CD4-positive, alpha-beta T cell treated with Interleukin-6 for 4 hours (primary cell): ENCODE data around the gene YAP1.

Source experiments
- DNase-seq: peaks from one replicate; pipeline ENCODE4 v3.0.0-alpha.2; 2020; ENCODE audit warnings: mixed read lengths

The YAP1 gene

DNA sequence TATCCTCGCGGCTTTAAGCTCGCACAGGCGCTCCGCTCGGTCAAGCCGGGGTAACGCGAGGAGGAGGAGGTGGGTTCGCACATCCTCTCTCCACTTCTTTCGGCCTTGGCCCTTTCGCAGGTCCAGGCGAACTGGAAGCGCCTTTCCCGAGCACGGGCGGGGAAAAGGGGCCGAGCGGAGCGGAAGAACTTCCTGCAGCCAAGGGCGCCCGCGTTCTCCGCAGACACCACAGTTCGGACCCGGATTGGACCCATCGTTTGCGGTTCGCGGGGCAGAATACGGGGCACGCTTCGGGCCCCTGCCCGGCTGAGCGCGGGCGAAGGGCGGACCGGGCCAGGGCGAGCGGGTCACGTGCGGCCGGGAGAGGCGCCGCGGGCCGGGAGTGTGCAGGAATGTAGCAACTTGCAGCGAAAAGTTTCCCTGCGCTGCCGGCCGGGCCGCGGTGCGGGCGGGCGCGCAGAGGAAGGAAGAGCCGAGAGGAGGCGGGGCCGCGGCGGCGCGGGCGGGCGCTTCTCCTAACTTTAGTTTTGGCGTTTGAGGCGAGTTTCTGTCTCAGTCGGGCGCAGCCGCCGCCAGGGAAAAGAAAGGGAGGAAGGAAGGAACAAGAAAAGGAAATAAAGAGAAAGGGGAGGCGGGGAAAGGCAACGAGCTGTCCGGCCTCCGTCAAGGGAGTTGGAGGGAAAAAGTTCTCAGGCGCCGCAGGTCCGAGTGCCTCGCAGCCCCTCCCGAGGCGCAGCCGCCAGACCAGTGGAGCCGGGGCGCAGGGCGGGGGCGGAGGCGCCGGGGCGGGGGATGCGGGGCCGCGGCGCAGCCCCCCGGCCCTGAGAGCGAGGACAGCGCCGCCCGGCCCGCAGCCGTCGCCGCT lies at the start of gene YAP1:
Gene YAP1 (plus strand): TSS at position 552 of the 865 bp plus-strand sequence. CDS start 402 bp downstream, outside the sequence.
- peak; percentile 67 for DNase-seq

- no peak for DNase-seq
Observed at GRCh38 chr11:102061276-102061675, 49.0 kb upstream of the YAP1 start.

DNA sequence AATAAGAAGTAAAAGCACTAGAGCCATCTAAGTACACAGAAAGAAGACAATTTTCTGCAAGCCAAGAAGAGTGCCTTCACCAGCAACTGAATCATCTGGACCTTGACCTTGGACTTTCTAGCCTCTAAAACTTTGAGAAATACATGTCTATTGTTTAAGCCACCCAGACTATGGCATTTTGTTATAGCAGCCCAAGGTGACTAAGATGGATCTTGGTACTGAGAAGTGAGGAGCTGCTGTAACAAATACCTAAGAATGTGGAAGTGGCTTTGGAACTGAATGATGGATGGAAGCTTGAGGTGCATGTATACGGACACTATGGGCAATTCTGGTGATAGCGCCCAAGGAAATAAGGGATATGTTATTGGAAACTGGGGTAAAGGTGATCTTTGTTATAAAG lies 48.1 kb upstream of the YAP1 start:
- DNase-seq = no peak

DNA sequence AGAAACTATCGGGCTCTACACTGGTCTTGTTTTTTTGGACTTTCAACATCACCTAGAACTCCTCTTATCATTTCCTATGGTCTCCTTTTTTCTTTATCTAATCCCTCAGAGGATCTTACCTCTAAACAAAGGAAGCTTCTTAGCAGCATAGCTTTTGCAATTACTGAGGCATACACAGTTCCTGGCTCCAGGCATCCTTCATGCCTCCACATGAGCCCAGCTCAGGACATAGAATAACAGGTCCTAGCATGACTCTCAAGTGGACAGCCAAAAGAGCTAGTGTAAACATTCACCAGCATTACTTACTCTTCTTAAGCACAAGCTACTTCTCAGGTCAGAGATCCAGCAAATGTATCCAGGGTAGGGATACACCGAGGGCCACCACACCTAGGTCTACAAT lies 45.9 kb upstream of the YAP1 start:
- DNase-seq = no peak

- no peak for DNase-seq
Observed at GRCh38 chr11:102070766-102071165, 39.5 kb upstream of the YAP1 start.

DNA sequence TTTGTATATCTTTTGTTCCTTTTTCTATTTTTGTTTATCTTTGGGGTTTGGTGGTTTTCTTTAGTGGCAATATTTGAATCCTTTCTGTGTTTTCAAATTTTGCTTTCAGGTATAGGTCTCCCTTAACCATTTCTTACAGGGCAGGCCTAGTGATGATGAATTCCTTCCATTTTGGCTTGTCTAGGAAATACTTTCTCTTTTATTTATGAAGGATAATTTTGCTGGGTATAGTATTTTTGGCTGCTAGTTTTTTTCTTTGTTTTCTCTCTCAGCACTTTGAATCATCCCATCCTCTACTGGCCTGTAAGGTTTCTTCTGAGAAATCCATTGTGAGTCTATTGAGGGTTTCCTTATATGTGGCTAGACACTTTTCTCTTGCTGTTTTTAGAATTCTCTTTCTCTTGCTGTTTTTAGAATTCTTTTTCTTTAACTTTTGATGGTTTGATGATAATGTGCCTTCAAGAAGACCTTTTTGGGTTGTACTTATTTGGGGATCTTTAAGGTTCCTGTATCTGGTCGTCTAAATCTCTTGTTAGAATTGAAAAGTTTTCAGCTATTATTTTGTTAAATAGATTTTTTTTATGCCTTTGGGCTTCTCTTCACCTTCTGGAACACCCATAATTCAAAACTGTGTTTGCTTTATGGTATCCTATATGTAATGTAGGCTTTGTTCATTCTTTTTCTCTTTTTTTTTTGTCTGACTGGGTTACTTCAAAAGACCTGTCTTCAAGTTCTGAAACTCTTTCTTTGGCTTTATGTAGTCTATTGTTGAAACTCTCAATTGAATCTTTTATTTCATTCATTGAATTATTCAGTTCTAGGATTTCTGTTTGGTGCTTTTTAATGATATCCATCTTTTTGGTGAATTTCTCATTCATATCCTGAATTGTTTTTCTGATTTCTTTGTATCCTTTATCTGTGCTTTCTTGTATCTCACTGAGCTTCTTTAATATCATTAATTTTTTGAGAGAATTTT lies 38.5 kb upstream of the YAP1 start:
- no peak for DNase-seq

GRCh38 chr11:102073253-102073652 lies 37.0 kb upstream of the YAP1 start:
- DNase-seq = no peak

GRCh38 chr11:102079625-102080024 lies 30.6 kb upstream of the YAP1 start:
- DNase-seq = no peak

DNA sequence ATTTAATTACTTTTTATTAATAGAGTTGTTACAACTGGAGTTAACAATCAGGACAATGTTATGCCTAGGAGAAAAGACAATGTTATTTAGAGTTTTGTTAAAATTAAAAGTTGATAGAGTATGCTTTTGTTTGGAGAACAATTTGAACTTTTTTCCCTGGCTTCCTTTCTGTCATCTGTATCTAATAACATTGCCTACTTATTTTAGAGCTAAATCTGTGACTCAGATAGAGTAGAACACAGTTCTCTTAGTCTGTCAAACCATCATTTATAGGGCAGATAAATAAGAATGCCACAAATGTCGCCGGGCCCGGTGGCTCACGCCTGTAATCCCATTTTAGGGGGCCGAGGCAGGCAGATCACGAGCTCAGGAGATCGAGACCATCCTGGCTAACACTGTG lies 28.9 kb upstream of the YAP1 start:
- no peak for DNase-seq

DNA sequence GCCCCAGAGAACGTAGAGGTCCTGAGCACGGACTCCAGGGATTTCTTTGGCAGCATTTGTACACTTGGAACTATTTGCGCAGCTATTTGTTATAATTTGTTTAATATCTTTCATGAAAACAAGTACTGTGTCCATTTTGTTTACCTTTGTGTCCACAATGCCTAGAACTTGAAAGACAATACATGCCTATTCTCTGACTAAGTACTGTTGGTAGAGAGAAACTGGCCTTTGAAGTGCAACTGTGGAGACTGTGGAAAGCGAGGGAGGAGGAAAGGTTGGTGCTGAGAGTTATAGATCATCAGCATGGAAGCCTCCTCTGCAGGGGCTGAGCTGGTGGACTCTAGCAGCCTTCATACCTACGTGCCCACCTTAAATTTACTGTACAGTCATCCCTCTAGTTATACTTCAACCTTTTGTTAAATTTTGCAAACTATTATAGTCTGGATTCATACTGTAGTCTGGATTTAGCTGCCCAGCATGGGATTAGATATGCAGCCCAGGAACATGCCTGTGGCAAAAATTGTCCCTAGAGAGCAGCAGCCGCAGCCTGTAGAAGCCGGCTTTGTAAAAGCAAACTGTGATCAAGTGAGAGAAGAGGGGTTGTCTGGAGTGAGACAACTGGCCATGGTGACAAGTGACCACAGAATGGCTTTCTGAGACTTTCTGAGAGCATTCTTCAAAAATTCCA lies 24.2 kb upstream of the YAP1 start:
- no peak for DNase-seq

- no peak for DNase-seq
Observed at GRCh38 chr11:102097186-102097585, 13.1 kb upstream of the YAP1 start.

DNA sequence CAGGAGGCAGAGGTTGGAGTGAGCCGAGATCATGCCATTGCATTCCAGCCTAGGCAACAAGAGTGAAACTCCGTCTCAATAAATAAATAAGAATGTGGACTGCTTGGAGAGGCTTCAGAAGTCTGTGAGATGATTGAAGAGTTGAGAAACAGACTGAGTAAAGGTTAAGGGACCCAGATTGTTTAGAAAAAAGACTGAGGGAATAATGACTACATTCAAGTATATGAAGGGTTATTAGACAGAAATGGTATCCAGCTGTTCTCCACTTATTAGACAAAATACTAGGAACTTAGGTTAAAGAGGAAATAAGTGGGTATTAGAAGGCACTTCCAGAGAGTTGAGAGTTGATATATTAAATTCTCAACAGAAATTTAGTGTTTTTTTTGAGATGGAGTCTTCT lies 10.5 kb upstream of the YAP1 start:
- no peak for DNase-seq

DNA sequence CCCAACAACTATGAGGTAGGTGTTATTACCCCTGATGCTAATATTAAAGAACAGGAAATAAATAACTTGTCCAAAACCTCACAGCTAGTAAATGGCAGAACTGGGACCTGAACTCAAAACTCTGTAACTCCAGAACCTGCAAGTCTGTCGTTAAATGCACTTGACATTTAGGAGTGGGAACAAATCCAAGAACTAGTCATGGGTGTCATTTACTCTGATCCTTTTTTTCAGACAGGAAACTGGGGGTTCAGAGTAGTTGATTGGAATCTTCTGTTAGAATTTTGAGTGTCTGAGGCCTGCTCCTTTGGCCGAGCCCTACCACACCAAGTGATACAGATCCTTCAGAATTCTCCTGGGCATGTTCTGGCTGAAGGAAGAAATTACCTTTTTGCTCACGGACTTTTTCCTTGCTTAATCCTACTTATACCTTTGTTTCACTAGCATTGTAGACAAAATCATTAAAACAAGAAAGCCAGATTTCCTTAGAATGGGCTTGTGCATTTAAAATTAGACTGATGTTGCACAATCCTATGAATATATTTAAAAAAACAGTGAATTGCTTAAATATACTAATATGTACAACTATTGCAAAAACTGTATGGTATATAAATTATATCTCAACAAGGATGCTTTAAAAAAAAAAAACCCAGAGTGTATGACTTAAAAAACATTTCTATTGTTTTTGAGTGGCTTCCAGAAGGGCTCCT lies 1.4 kb upstream of the YAP1 start:
- DNase-seq = no peak

- DNase-seq = peak; percentile 7
Observed at GRCh38 chr11:102110761-102111010, 439 bp downstream of the YAP1 start.

DNA sequence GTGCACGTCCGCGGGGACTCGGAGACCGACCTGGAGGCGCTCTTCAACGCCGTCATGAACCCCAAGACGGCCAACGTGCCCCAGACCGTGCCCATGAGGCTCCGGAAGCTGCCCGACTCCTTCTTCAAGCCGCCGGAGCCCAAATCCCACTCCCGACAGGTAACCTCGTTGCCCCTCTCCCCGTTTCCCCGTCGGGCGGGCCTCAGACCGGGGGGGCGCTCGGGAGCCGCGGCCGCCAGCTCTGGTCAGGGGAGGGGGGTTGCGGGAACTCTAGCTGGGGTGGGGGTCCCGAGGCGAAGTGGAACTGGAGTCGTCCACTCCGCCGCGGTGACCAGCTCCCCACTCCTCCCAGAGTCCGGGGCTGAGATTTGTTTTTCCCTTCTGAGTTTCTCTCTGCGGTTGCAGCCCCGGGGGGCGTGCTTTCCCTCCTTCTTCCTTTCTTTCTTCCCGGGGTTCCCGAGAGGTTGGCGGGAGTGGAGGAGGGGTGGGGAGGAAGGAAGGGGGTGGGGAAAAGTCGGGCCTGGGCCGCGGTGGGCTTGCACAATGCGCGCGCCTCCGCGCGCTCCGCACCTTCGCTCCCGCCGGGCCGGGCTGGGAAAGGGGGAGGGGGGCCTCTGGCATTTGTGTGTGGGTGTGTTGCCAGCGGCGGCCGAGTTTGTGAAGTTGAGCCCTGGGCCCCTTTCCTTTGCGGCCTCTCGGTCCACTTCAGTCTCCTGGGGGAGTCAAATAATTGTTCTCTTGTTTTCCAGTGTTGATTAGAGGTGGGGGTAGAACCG lies 952 bp downstream of the YAP1 start:
- DNase-seq = peak; percentile 12

GRCh38 chr11:102111787-102112508 lies 1.7 kb downstream of the YAP1 start:
- peak; percentile 54 for DNase-seq

DNA sequence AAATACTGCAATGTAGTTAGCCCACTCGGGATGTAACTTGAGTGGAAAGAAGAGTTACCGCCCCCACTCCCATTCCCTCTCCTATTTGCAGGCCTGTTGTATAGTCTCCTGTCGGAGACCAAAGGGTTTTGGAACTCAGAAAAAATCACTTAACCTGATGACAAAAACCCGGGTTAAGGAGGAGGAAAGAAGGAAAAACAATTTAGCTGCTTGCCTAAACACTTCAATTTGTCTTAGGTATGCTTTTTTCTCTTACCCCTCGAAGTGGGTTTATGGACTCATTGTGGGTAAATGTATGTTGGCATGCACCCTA lies 2.2 kb downstream of the YAP1 start:
- no peak for DNase-seq

GRCh38 chr11:102114032-102114431 lies 3.8 kb downstream of the YAP1 start:
- no peak for DNase-seq

DNA sequence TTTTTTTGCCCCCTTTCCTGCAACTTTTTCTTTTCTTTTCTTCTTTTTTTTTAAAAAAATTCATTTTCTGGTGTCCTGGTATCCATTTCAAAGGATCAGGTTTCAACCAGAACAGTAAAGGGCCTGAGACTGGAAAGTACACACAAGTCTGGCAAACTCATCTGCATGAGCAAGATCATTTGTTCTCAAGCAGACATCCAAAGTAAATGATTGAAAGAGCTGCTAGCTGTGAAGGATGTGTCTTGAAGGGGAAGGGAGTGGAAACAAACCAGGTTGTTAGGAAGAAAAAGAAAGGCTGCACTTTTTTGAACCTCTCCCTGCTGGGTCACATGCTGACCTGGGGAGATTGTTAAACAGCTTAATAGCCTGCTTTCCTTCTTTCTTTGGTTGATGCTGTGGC lies 5.3 kb downstream of the YAP1 start:
- no peak for DNase-seq

GRCh38 chr11:102116453-102117205 lies 6.4 kb downstream of the YAP1 start:
- DNase-seq = no peak
